ENCODE data around the gene SAMD8.

SAMD8 gene

GRCh38 chr10:75228278-75228677 is 116.8 kb downstream of the SAMD8 start:
- H3K27me3 ChIP-seq (ENCODE audit: control insufficient read depth, insufficient read depth, low read length) = no peaks in the 10 kb centered on the region
- no peak overlapping the region for H3K9ac ChIP-seq (ENCODE audit: low read length)
- H3K27ac ChIP-seq (ENCODE audit: low read depth, low read length) = no peak overlapping the region
- H3K4me3 ChIP-seq (ENCODE audit: low read depth, low read length) = no peak overlapping the region
- no peaks in the 10 kb centered on the region for H3K9me3 ChIP-seq (ENCODE audit: control insufficient read depth, insufficient read depth, low read depth, low read length)
- H3K4me1 ChIP-seq (ENCODE audit: control insufficient read depth, insufficient read depth, low read length) = peaks cover 49% of the 10 kb centered on the region
- peaks cover 87% of the 10 kb centered on the region for H3K36me3 ChIP-seq (ENCODE audit: control insufficient read depth, insufficient read depth, low read length)

GRCh38 chr10:75228834-75229233 is 117.4 kb downstream of the SAMD8 start:
- H3K9me3 ChIP-seq (ENCODE audit: control insufficient read depth, insufficient read depth, low read depth, low read length) = no peaks in the 10 kb centered on the region
- no peak overlapping the region for H3K9ac ChIP-seq (ENCODE audit: low read length)
- H3K36me3 ChIP-seq (ENCODE audit: control insufficient read depth, insufficient read depth, low read length) = peaks cover 84% of the 10 kb centered on the region
- H3K4me3 ChIP-seq (ENCODE audit: low read depth, low read length) = no peak overlapping the region
- H3K27me3 ChIP-seq (ENCODE audit: control insufficient read depth, insufficient read depth, low read length) = no peaks in the 10 kb centered on the region
- H3K27ac ChIP-seq (ENCODE audit: low read depth, low read length) = no peak overlapping the region
- peaks cover 51% of the 10 kb centered on the region for H3K4me1 ChIP-seq (ENCODE audit: control insufficient read depth, insufficient read depth, low read length)

- Histone ChIP-seq H3K9me3 (ENCODE audit: control insufficient read depth, insufficient read depth, low read depth, low read length) (no peaks in the 10 kb centered on the region), H3K36me3 (ENCODE audit: control insufficient read depth, insufficient read depth, low read length) (peaks cover 73% of the 10 kb centered on the region), H3K4me1 (ENCODE audit: control insufficient read depth, insufficient read depth, low read length) (peaks cover 40% of the 10 kb centered on the region), H3K27me3 (ENCODE audit: control insufficient read depth, insufficient read depth, low read length) (no peaks in the 10 kb centered on the region), H3K4me3 (ENCODE audit: low read depth, low read length) (no peak overlapping the region), H3K9ac (ENCODE audit: low read length) (no peak overlapping the region), H3K27ac (ENCODE audit: low read depth, low read length) (no peak overlapping the region)
Measured at GRCh38 chr10:75229971-75230370, 118.5 kb downstream of the SAMD8 start.

- Histone ChIP-seq H3K27ac (ENCODE audit: low read depth, low read length) (no peak overlapping the region), H3K9ac (ENCODE audit: low read length) (no peak overlapping the region), H3K9me3 (ENCODE audit: control insufficient read depth, insufficient read depth, low read depth, low read length) (no peaks in the 10 kb centered on the region), H3K36me3 (ENCODE audit: control insufficient read depth, insufficient read depth, low read length) (peaks cover 66% of the 10 kb centered on the region), H3K4me3 (ENCODE audit: low read depth, low read length) (no peak overlapping the region), H3K4me1 (ENCODE audit: control insufficient read depth, insufficient read depth, low read length) (peaks cover 34% of the 10 kb centered on the region), H3K27me3 (ENCODE audit: control insufficient read depth, insufficient read depth, low read length) (no peaks in the 10 kb centered on the region)
Measured at GRCh38 chr10:75230600-75231038, 119.2 kb downstream of the SAMD8 start.
